Ishikawa (cell line): Measurements from ENCODE around the gene B4GALNT4.

Experiments
- CEBPB ChIP-seq: IDR thresholded peaks from 2 replicates; pipeline ENCODE4 v1.6.1; 2012
- CREB1 ChIP-seq: IDR thresholded peaks from 2 replicates; pipeline ENCODE4 v1.6.1; 2012; ENCODE audit warnings: low read depth
- EGR1 ChIP-seq: IDR thresholded peaks from 2 replicates; pipeline ENCODE4 v1.6.1; 2012
- EP300 ChIP-seq: IDR thresholded peaks from 2 replicates; pipeline ENCODE4 v1.6.1; 2012; ENCODE audit warnings: borderline replicate concordance
- FOXM1 ChIP-seq: IDR thresholded peaks from 2 replicates; pipeline ENCODE4 v1.6.1; 2012; ENCODE audit warnings: low read depth, borderline replicate concordance
- NFIC ChIP-seq: IDR thresholded peaks from 2 replicates; pipeline ENCODE4 v1.6.1; 2012
- RAD21 ChIP-seq: IDR thresholded peaks from 2 replicates; pipeline ENCODE4 v1.6.1; 2012; ENCODE audit warnings: low read depth
- TAF1 ChIP-seq: IDR thresholded peaks from 2 replicates; pipeline ENCODE4 v1.6.1; 2012; ENCODE audit warnings: low read depth, mild to moderate bottlenecking
- TCF12 ChIP-seq: IDR thresholded peaks from 2 replicates; pipeline ENCODE4 v1.6.1; 2012; ENCODE audit warnings: low read depth
- TEAD4 ChIP-seq: IDR thresholded peaks from 2 replicates; pipeline ENCODE4 v1.6.1; 2012
- YY1 ChIP-seq: IDR thresholded peaks from 2 replicates; pipeline ENCODE4 v1.6.1; 2012; ENCODE audit warnings: low read depth
- ZBTB7A ChIP-seq: IDR thresholded peaks from 2 replicates; pipeline ENCODE4 v1.6.1; 2012; ENCODE audit warnings: low read depth
- TF ChIP-seq, protein P1 (sequence below): IDR thresholded peaks from 2 replicates; pipeline ENCODE4 v1.6.1; 2012; ENCODE audit warnings: low read depth, mild to moderate bottlenecking
- TF ChIP-seq, protein P2 (sequence below): IDR thresholded peaks from 2 replicates; pipeline ENCODE4 v1.6.1; 2012
- TF ChIP-seq, protein P3 (sequence below): IDR thresholded peaks from 2 replicates; pipeline ENCODE4 v1.6.1; 2012

Gene B4GALNT4

DNA sequence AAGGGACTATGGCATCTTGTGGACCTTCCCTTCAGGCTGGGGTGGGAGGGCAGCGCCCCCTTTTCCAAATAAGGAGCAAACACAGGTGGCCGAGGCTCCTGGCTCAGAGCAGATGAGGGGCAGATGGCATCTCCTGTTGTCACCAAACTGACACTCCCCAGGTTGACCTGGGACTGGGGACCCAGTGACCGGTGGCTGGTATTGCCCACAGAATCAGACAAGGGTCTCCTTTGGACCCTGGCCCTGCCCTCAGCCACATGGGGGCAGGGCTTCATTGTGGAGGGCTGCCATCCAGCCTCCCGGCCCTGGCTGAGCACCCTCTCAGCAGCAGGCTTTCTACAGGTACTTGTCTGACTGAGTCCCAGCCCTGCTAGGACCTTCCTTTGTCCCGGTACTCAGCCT, 46.3 kb downstream of the B4GALNT4 start:
- TF ChIP-seq CEBPB = no peak
- TF ChIP-seq, protein P1, sequence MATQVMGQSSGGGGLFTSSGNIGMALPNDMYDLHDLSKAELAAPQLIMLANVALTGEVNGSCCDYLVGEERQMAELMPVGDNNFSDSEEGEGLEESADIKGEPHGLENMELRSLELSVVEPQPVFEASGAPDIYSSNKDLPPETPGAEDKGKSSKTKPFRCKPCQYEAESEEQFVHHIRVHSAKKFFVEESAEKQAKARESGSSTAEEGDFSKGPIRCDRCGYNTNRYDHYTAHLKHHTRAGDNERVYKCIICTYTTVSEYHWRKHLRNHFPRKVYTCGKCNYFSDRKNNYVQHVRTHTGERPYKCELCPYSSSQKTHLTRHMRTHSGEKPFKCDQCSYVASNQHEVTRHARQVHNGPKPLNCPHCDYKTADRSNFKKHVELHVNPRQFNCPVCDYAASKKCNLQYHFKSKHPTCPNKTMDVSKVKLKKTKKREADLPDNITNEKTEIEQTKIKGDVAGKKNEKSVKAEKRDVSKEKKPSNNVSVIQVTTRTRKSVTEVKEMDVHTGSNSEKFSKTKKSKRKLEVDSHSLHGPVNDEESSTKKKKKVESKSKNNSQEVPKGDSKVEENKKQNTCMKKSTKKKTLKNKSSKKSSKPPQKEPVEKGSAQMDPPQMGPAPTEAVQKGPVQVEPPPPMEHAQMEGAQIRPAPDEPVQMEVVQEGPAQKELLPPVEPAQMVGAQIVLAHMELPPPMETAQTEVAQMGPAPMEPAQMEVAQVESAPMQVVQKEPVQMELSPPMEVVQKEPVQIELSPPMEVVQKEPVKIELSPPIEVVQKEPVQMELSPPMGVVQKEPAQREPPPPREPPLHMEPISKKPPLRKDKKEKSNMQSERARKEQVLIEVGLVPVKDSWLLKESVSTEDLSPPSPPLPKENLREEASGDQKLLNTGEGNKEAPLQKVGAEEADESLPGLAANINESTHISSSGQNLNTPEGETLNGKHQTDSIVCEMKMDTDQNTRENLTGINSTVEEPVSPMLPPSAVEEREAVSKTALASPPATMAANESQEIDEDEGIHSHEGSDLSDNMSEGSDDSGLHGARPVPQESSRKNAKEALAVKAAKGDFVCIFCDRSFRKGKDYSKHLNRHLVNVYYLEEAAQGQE = no peak

DNA sequence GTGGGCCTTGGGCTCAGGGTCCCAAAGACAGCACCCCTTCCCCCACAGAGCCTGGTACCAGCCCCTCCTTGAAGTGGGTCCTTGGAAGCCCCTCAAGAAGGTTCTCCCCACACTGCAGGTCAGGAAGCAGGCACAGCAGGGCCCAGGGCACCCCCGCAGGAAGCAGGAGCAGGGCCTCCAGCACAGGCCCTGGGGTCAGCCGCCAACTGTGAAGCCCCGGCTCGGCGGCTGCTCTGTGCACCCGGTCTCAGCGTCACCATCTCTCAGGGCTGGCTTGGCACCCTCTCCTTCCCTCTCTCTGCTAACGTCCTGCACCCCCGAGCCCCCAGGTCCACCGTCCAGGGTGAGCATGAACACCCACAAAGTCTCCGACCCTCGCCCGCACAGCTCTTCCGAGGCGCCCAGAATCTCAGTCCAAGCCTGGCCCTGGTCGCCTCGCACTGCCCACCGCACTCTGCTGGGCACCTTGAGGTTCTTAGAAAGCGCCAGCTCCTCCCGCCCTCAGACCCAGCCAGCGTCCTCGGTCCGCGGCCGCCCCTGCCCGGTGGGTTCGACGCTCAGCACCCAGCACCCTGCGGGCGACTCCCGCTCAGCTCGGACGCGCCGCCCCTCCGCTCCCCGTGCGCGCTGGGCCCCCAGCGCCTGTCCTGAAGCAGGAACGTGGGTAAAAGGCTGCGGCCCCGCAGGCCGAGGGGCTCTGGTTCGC, 46.9 kb downstream of the B4GALNT4 start:
- TF ChIP-seq CEBPB = no peak
- TF ChIP-seq NFIC = no peak
- TF ChIP-seq EGR1 = no peak
- no peak for TF ChIP-seq FOXM1
- TF ChIP-seq TCF12 = no peak
- no peak for TF ChIP-seq EP300
- no peak for TF ChIP-seq TEAD4
- no peak for TF ChIP-seq YY1
- no peak for TF ChIP-seq RAD21
- TF ChIP-seq, protein P2, sequence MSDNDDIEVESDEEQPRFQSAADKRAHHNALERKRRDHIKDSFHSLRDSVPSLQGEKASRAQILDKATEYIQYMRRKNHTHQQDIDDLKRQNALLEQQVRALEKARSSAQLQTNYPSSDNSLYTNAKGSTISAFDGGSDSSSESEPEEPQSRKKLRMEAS = no peak
- TF ChIP-seq ZBTB7A = no peak; the same call in 1 of the 2 replicates
- no peak for TF ChIP-seq CREB1
- TF ChIP-seq, protein P3, sequence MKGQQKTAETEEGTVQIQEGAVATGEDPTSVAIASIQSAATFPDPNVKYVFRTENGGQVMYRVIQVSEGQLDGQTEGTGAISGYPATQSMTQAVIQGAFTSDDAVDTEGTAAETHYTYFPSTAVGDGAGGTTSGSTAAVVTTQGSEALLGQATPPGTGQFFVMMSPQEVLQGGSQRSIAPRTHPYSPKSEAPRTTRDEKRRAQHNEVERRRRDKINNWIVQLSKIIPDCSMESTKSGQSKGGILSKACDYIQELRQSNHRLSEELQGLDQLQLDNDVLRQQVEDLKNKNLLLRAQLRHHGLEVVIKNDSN = no peak
- no peak for TF ChIP-seq TAF1

DNA sequence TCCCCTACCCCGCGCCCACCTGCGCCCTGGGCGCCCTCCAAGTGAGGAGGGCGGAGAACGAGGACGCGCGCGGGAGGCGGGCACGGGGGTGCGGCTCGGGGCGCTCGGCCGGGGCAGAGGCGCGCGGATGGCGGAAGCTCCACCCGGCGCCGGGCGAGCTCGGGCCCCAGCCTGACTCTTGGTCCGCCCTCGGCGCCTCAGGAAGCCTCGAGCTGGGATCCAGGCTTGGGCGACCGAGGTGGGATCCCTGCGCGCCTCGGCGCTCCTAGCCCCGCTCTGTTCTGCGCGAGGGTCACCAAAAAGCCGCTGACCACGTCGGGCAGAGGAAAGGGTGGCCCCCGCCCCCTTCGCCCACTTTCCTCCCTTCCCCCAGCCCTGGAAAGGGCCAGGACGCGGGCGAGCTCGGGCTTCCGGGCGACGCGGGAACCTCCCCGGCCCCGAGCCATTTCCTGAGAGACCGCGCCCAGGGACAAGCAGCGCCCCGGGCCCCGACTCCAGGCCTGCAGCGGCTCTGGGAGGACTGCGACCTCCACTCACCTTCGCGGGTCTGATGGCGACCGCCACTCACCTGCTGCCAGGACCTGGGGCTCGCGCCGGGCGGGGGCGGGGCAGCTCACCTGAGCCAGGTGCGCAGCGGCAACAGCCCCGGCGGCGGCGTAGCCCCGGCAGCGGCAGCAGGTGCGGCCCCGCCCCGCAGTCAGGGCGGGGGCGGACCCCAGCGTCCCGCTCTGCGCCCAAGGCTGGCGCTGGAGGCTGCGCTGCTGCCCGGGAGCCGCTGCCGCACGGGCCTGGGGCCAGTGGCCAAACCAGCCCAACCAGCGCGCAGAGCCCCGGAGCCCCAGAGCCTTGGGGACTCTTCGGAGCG, 47.7 kb downstream of the B4GALNT4 start:
- TF ChIP-seq ZBTB7A (peak; percentile 47; the same call in 1 of the 2 replicates), TCF12 (peak; percentile 57), NFIC (peak; percentile 6; the same call in 1 of the 2 replicates), TAF1 (peak; percentile 62; the same call in 1 of the 2 replicates), FOXM1 (no peak), EGR1 (peak; percentile 36; the same call in 1 of the 2 replicates), EP300 (0 out of 2 replicates have a peak, but pooled peaks have one; percentile 26)
- TF ChIP-seq, protein P2 = peak; percentile 30; the same call in 1 of the 2 replicates
- TF ChIP-seq, protein P1 = no peak

DNA sequence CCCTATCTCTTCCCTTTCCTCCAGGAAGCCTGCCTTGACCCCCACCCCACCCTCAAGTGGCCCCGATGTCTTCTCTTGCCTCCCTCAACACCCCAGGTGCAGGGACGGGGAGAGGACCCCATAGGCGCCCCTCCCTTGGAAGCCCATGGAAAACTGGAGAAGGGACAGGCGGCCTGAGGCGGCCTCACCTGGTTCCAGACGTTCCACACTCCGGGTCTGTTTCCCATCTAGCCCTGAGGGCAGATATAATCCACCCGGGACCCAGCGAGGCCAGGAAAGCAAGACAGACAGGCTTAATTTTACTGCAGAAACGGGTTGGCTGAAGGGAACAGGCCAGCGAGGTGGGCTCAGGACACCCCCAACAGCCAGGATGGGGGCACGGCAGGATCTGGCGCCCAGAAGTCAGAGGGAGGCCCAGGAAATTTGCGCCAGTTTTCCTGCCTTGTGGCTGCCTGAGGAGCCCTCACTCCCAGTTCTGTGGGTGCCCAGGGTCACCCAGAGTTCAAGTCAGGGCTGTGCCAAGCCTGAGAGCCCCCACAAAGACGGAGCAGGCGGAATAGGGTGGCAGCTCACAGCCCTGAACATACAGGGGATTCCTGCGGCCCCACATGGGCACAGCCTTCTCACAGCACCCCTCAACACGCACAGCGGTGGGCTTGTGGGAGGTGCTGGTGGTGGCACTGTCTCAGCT, 48.5 kb downstream of the B4GALNT4 start:
- TF ChIP-seq NFIC = no peak
- TF ChIP-seq CREB1 = no peak
- TF ChIP-seq RAD21 = no peak
- TF ChIP-seq, protein P1 = no peak
- TF ChIP-seq EGR1 = no peak
- no peak for TF ChIP-seq TCF12
